CD4-positive, CD25-positive, alpha-beta regulatory T cell (primary cell): Measurements from ENCODE around the gene FOXP1. TPM values are rescaled to one million over a fixed set of nuclear protein-coding genes. Genes with fewer than 3 reads are reported as not detected.

Experiments
- ATAC-seq, 2 donors: fragments of 150-1000 bp; cut with Tn5 transposase; one replicate each; pipeline ENCODE4 v1.10.0; 2021; ENCODE audit warnings: low read depth in 2 of 2, moderate number of reproducible peaks in 2 of 2, moderate library complexity in 1 of 2
- DNase-seq, 3 donors: peaks; one replicate each; pipeline versions ENCODE4 v3.0.0 to v3.0.0-alpha.2; 2012 to 2022; ENCODE audit warnings: mixed read lengths in 1 of 3
- H3K27ac ChIP-seq: one replicate; pipeline ENCODE4 v1.7.0; 2013; ENCODE audit warnings: mild to moderate bottlenecking, low read length; ENCODE audit not compliant: insufficient read depth, poor library complexity, severe bottlenecking
- H3K27me3 ChIP-seq: one replicate; pipeline ENCODE4 v1.7.0; 2013; ENCODE audit warnings: low read length; ENCODE audit not compliant: control insufficient read depth, insufficient read depth
- H3K36me3 ChIP-seq: one replicate; pipeline ENCODE4 v1.7.0; 2013; ENCODE audit warnings: mild to moderate bottlenecking, low read length, moderate library complexity; ENCODE audit not compliant: control insufficient read depth, insufficient read depth
- H3K4me1 ChIP-seq: 2 replicates; pipeline ENCODE4 v1.7.0; 2013; ENCODE audit warnings: mild to moderate bottlenecking, low read length; ENCODE audit not compliant: insufficient read depth, control insufficient read depth, poor library complexity, severe bottlenecking
- H3K4me3 ChIP-seq: one replicate; pipeline ENCODE4 v1.7.0; 2013; ENCODE audit warnings: low read depth, mild to moderate bottlenecking, low read length, moderate library complexity
- H3K9me3 ChIP-seq, 2 experiments: 1 replicate in 1 of 2; 2 replicates in 1 of 2; pipeline ENCODE4 v1.7.0; 2013; ENCODE audit warnings: low read length in 2 of 2, mild to moderate bottlenecking in 1 of 2, moderate library complexity in 1 of 2; ENCODE audit not compliant: control insufficient read depth in 2 of 2
- H3K27ac Mint-ChIP-seq, 3 donors: one replicate each; pipeline ENCODE4 v1.8.0; 2020 to 2022; ENCODE audit warnings: mild to moderate bottlenecking in 3 of 3, mixed read lengths in 3 of 3, moderate library complexity in 2 of 3
- H3K27me3 Mint-ChIP-seq: one replicate; pipeline ENCODE4 v1.8.0; 2022; ENCODE audit warnings: mild to moderate bottlenecking, mixed read lengths
- H3K36me3 Mint-ChIP-seq: one replicate; pipeline ENCODE4 v1.8.0; 2020; ENCODE audit warnings: mixed read lengths
- H3K4me1 Mint-ChIP-seq, 4 donors: one replicate each; pipeline ENCODE4 v1.8.0; 2020 to 2022; ENCODE audit warnings: mixed read lengths in 4 of 4, mild to moderate bottlenecking in 1 of 4
- H3K4me3 Mint-ChIP-seq, 4 donors: one replicate each; pipeline ENCODE4 v1.8.0; 2020 to 2022; ENCODE audit warnings: mild to moderate bottlenecking in 4 of 4, mixed read lengths in 4 of 4, moderate library complexity in 3 of 4
- H3K9me3 Mint-ChIP-seq, 7 donors: one replicate each; pipeline ENCODE4 v1.8.0; 2020 to 2022; ENCODE audit warnings: mixed read lengths in 7 of 7, mild to moderate bottlenecking in 3 of 7, moderate library complexity in 2 of 7
- polyA plus RNA-seq, 4 donors: library from polyadenylated mRNA; unstranded; fragments of 300-500 nt; fragmentation: Illumina TruSeq; gene quantifications; one replicate each; pipeline ENCODE4 v1.2.3, GENCODE V29; 2021
- total RNA-seq: library from RNA; stranded (reverse); gene quantifications from one replicate; pipeline ENCODE4 v1.2.3, GENCODE V29; 2022

The FOXP1 gene
- total and polyA plus RNA-seq, 5 donors from 2014 or later, result 301 to 599 (median 346) TPM

DNA sequence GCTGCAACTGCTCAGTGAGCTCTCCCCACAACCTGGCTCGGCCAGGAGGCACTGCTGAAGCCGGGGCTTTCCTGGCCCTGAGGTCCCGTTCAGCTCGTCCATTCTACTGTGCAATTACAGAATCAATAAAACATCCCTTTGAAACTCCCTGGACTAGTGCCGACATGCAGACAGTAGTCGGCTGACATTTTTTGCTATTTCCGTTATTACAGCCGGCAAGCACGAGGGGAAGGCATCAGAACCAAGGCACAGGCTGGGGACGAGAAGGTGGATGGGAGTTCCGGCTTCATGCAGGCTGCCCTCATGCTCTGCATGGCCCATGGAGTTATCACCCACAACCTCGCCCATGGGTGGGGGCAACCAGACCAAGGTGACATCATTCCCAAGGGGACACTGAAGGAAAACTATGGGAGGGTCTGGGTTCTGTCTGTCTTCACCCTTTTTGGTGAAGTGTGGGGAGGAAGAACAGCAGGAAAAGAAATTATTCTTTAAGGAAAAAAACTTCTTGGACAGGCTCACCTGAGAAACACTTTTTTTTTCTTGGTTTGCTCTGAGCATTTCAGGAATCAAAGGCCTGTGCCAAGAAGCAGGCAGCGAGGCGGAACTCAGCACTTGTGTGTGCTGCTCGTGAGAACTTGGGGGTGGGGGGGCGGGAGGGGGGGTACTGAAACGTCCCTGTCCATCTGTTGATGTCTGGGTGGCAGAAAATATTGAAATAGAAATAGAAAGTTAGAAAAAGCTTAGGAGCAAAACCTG lies 154.5 kb downstream of the FOXP1 start:
- Histone ChIP-seq H3K27ac (peak overlapping the region; percentile 66), H3K9me3 (no peaks in the 10 kb centered on the region), H3K4me1 (peaks cover 56% of the 10 kb centered on the region), H3K4me3 (no peak overlapping the region), H3K27me3 (no peaks in the 10 kb centered on the region), H3K36me3 (peaks cover 23% of the 10 kb centered on the region)
- H3K27ac Mint-ChIP-seq, result peak overlapping the region; percentile 88 to 97 (median 93)
- H3K4me1 Mint-ChIP-seq, result peaks cover 20 to 98% (median 78%) of the 10 kb centered on the region in 4 donors
- ATAC-seq (peak in 1 of 2 donors; percentile 10), DNase-seq (peak in 1 of 3 donors; percentile 76)
- H3K36me3 Mint-ChIP-seq, result peaks cover 65% of the 10 kb centered on the region
- peak overlapping the region; percentile 35 to 67 (median 48) for H3K4me3 Mint-ChIP-seq
- H3K9me3 Mint-ChIP-seq, result peaks cover 0 to 2% (median 0%) of the 10 kb centered on the region in 7 donors
- no peaks in the 10 kb centered on the region for H3K27me3 Mint-ChIP-seq

DNA sequence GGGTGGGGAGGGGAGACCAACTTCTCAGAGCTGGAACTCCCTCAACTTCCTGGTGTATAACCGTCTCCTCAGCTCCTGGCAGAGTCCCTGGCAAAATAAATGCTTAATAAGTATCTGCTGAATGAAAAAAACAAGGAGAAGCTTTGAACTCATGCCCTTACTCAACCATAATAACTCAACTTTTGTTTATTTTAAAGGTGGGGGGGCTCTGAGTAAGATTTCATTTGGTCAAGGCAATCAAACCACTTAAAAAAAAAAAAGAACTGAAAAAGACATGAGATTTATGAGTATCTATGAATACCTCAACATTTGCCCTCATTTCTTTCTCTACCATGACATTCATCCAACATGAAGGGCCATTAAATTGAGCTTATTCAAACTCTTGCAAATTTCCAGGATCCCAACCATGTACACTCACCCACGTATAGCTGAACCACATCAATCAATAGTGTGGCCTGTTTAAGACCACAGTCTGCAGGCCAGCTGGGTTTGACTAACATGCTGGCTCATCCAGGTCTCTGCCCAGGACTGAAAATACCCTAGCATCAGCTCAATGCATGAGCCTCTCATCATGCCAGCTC lies 157.9 kb downstream of the FOXP1 start:
- peaks cover 68% of the 10 kb centered on the region for H3K36me3 Mint-ChIP-seq
- peaks cover 18% of the 10 kb centered on the region for H3K36me3 ChIP-seq
- H3K4me3 Mint-ChIP-seq, result peak overlapping the region in 1 of 4 donors; percentile 23
- ATAC-seq (no peak), DNase-seq (no peak)
- H3K4me1 ChIP-seq, result peaks cover 50% of the 10 kb centered on the region
- H3K4me3 ChIP-seq, result no peak overlapping the region
- peaks cover 25 to 96% (median 72%) of the 10 kb centered on the region in 4 donors for H3K4me1 Mint-ChIP-seq
- H3K9me3 Mint-ChIP-seq, result peaks cover 0 to 2% (median 0%) of the 10 kb centered on the region in 7 donors
- no peak overlapping the region for H3K27ac ChIP-seq
- H3K9me3 ChIP-seq, result no peaks in the 10 kb centered on the region
- H3K27me3 Mint-ChIP-seq, result no peaks in the 10 kb centered on the region
- H3K27me3 ChIP-seq, result no peaks in the 10 kb centered on the region
- peak overlapping the region; percentile 59 to 95 (median 68) for H3K27ac Mint-ChIP-seq

DNA sequence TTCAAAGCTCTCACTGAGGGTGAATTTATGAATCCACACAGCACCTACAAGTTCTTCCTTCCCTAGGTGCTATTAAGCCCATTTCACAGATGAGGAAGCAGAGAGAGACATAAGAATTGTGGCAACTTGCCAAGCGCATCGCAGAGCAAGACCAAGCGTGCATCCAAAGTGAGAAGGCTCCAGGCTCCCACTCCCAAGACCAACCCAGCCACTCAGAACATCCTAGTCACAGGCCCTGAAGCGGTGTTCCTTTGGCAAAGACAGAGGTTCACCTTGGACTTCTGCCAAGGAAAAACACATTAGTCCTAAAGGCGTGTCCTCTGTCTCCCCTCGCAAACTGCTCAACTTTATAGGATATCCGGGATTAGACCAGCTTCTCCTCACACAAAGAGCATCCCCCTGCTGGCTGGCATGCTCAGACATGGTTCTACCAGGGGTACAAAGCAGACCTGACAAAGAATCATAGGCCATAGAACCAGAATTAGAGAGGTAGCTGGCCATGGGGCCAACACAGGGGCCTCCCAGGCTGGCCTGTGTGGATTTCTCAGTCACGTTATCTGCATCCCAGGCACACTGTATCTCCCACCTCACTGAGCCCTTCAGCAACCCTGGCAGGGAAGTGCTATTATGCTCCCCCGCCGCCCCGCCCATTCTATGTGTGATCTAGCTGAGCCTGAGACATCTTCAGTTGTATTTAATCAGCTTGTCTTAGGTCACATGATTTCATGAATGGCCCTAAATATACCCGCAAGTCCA lies 160.2 kb downstream of the FOXP1 start:
- Histone ChIP-seq H3K27ac (peak overlapping the region; percentile 75), H3K4me3 (no peak overlapping the region), H3K9me3 (no peaks in the 10 kb centered on the region), H3K27me3 (no peaks in the 10 kb centered on the region), H3K36me3 (peaks cover 15% of the 10 kb centered on the region), H3K4me1 (peaks cover 42% of the 10 kb centered on the region)
- H3K4me3 Mint-ChIP-seq, result peak overlapping the region in 3 of 4 donors; percentile 26 to 54 (median 45)
- H3K9me3 Mint-ChIP-seq, result peaks cover 0 to 3% (median 0%) of the 10 kb centered on the region in 7 donors
- no peaks in the 10 kb centered on the region for H3K27me3 Mint-ChIP-seq
- peaks cover 25 to 93% (median 66%) of the 10 kb centered on the region in 4 donors for H3K4me1 Mint-ChIP-seq
- peaks cover 60% of the 10 kb centered on the region for H3K36me3 Mint-ChIP-seq
- DNase-seq, result no peak
- no peak for ATAC-seq
- peak overlapping the region; percentile 87 to 98 (median 91) for H3K27ac Mint-ChIP-seq

DNA sequence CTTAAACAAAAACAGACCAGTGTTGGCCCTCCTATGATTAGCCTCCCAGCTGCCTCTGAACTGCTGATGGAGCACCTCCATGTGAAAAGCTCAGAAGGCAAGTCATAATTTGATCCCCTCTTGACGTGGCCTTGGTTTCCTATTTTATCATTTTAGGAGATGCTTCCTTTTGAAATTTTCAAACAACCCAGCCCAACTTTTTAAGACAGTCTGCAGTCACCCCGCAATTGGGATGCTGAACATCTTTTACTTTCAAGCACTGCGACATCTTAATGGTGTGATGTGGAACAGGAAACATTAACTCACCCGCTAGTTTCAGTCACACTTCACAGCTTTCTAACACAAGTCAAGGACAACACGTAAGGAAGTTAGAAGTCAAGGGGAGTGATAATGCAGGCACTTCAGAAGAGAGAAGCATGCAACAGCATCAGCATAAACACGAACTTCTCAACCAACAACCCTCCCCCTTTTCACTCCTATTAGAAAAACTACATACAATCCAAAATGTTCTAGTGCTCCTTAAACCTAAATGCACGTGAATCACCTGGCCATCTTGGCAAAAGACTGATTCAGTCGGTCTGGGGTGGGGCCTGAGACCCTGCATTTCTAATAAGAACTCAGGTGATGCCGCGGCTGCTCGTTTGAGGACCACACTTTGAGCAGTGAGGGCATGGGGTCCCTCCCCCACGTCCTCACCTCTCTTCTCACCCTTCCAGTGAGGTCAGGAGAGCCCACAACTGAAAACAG lies 161.5 kb downstream of the FOXP1 start:
- ATAC-seq, result peak; percentile 78 to 86
- Histone ChIP-seq H3K9me3 (no peaks in the 10 kb centered on the region), H3K4me1 (peaks cover 42% of the 10 kb centered on the region), H3K27ac (peak overlapping the region; percentile 75), H3K4me3 (peak overlapping the region; percentile 29), H3K36me3 (peaks cover 15% of the 10 kb centered on the region), H3K27me3 (no peaks in the 10 kb centered on the region)
- no peaks in the 10 kb centered on the region for H3K27me3 Mint-ChIP-seq
- DNase-seq, result peak in 2 of 3 donors; percentile 54 to 90
- peak overlapping the region; percentile 87 to 98 (median 91) for H3K27ac Mint-ChIP-seq
- H3K4me3 Mint-ChIP-seq, result peak overlapping the region; percentile 33 to 78 (median 50)
- H3K4me1 Mint-ChIP-seq, result peaks cover 26 to 93% (median 67%) of the 10 kb centered on the region in 4 donors
- H3K9me3 Mint-ChIP-seq, result peaks cover 0 to 1% (median 0%) of the 10 kb centered on the region in 7 donors
- peaks cover 53% of the 10 kb centered on the region for H3K36me3 Mint-ChIP-seq

DNA sequence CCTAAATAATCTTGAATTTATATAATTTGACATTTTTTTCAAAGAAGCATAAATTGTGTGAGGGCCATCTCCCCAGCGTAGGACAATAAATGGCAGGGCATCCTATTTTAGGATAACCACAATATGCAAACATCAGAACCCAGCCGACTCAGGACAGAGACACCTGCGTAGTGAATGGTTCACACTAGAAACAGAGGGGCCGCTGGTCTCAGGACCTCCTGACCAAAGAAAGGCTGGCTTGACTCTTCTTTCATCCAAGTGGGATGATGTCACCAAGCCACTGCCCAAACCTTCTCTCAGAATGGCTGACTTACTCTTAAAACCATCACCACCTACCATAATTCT lies 162.1 kb downstream of the FOXP1 start:
- Mint-ChIP-seq H3K9me3 (peaks cover 0 to 1% (median 0%) of the 10 kb centered on the region in 7 donors), H3K36me3 (peaks cover 50% of the 10 kb centered on the region), H3K27ac (peak overlapping the region; percentile 87 to 98 (median 91)), H3K27me3 (no peaks in the 10 kb centered on the region), H3K4me1 (peaks cover 26 to 95% (median 69%) of the 10 kb centered on the region in 4 donors), H3K4me3 (peak overlapping the region in 3 of 4 donors; percentile 45 to 78 (median 54))
- ATAC-seq, result no peak
- Histone ChIP-seq H3K27me3 (no peaks in the 10 kb centered on the region), H3K9me3 (no peaks in the 10 kb centered on the region), H3K36me3 (peaks cover 14% of the 10 kb centered on the region), H3K4me3 (peak overlapping the region; percentile 29), H3K27ac (peak overlapping the region; percentile 75), H3K4me1 (peaks cover 48% of the 10 kb centered on the region)
- no peak for DNase-seq

DNA sequence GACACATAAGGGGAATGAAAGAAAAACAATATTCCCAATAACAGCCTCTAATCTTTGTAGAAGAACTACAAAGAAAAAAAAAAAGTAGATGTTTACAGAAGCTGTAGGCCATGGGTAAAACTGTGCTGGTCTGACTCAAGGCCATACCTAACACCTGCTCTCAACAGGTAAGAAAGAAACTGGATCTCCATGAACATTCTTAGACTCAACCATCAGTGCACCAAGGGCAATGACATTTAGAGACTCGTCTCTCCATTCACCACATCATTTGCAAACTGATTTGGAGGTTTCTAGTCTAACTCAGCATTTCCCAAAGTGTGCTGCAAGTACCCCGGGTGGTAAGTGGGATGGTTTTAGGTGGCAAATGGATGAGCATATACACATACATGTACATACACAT lies 164.2 kb downstream of the FOXP1 start:
- peaks cover 0 to 1% (median 0%) of the 10 kb centered on the region in 7 donors for H3K9me3 Mint-ChIP-seq
- no peaks in the 10 kb centered on the region for H3K9me3 ChIP-seq
- no peak overlapping the region for H3K27ac ChIP-seq
- H3K36me3 ChIP-seq, result peaks cover 5% of the 10 kb centered on the region
- peaks cover 61% of the 10 kb centered on the region for H3K4me1 ChIP-seq
- peak overlapping the region; percentile 34 for H3K4me3 ChIP-seq
- H3K4me1 Mint-ChIP-seq, result peaks cover 36 to 95% (median 69%) of the 10 kb centered on the region in 4 donors
- ATAC-seq (no peak), DNase-seq (peak in 1 of 3 donors; percentile 35)
- H3K27ac Mint-ChIP-seq, result peak overlapping the region; percentile 32 to 94 (median 80)
- peak overlapping the region in 1 of 4 donors; percentile 39 for H3K4me3 Mint-ChIP-seq
- no peaks in the 10 kb centered on the region for H3K27me3 Mint-ChIP-seq
- peaks cover 36% of the 10 kb centered on the region for H3K36me3 Mint-ChIP-seq
- no peaks in the 10 kb centered on the region for H3K27me3 ChIP-seq

DNA sequence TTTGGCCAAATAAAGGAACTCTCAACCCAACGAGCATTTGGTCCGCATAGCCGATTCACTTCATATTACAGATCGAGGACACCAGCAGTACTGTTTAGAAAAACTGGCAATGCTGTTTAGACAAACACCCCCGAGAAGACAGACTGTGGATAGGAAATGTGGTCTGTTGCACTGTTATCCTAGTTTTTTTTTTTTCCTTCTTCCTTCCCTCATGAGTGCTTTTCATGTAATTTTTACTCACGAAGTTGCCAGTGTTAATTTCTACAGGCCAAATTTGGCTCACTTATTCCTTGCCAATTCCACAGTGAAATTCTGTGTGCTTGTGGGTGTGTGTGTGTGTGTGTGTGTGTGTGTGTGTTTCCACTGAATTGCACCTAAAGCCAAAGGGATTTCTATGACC lies 165.7 kb downstream of the FOXP1 start:
- Mint-ChIP-seq H3K27me3 (no peaks in the 10 kb centered on the region), H3K36me3 (peaks cover 35% of the 10 kb centered on the region), H3K4me1 (peaks cover 43 to 95% (median 70%) of the 10 kb centered on the region in 4 donors), H3K27ac (peak overlapping the region; percentile 62 to 97 (median 94)), H3K4me3 (peak overlapping the region in 2 of 4 donors; percentile 47 to 49), H3K9me3 (peaks cover 0 to 1% (median 0%) of the 10 kb centered on the region in 7 donors)
- Histone ChIP-seq H3K27ac (peak overlapping the region; percentile 5), H3K4me3 (peak overlapping the region; percentile 30), H3K4me1 (peaks cover 53% of the 10 kb centered on the region), H3K36me3 (no peaks in the 10 kb centered on the region), H3K9me3 (no peaks in the 10 kb centered on the region), H3K27me3 (no peaks in the 10 kb centered on the region)
- DNase-seq (no peak), ATAC-seq (no peak)
